ENCODE results near the gene TBX15.

The TBX15 gene

GRCh38 chr1:118846443-118846842, 141.7 kb downstream of the TBX15 start:
- Histone ChIP-seq H3K27ac (no peak overlapping the region), H3K9me3 (ENCODE audit: low read depth, low read length) (no peaks in the 10 kb centered on the region), H3K36me3 (ENCODE audit: insufficient read depth, low read length) (no peaks in the 10 kb centered on the region), H3K4me3 (no peak overlapping the region), H3K9ac (ENCODE audit: insufficient read length) (no peak overlapping the region)
- TF ChIP-seq EZH2 (IDR thresholded peaks at IDR 0.05) (no peak), POLR2AphosphoS5 (IDR thresholded peaks at IDR 0.05; ENCODE audit: borderline replicate concordance, low read depth, low read length) (no peak), FOXP2 (optimal IDR thresholded peaks at IDR 0.05; ENCODE audit: control extremely low read depth, extremely low read length, insufficient read depth) (no peak)
- DNase-seq (ENCODE audit: low read depth, low spot score) = no peak

GRCh38 chr1:118842452-118843201, 145.5 kb downstream of the TBX15 start:
- no peak overlapping the region for H3K4me3 ChIP-seq
- TF ChIP-seq EZH2 (IDR thresholded peaks at IDR 0.05) (no peak), FOXP2 (optimal IDR thresholded peaks at IDR 0.05; ENCODE audit: control extremely low read depth, extremely low read length, insufficient read depth) (no peak), POLR2AphosphoS5 (IDR thresholded peaks at IDR 0.05; ENCODE audit: borderline replicate concordance, low read depth, low read length) (no peak)
- no peak for DNase-seq (ENCODE audit: low read depth, low spot score)
- H3K9me3 ChIP-seq (ENCODE audit: low read depth, low read length) = no peaks in the 10 kb centered on the region
- no peaks in the 10 kb centered on the region for H3K36me3 ChIP-seq (ENCODE audit: insufficient read depth, low read length)
- H3K9ac ChIP-seq (ENCODE audit: insufficient read length) = no peak overlapping the region
- H3K27ac ChIP-seq = no peak overlapping the region

- Histone ChIP-seq H3K27ac (no peak overlapping the region), H3K9ac (ENCODE audit: insufficient read length) (no peak overlapping the region), H3K36me3 (ENCODE audit: insufficient read depth, low read length) (no peaks in the 10 kb centered on the region), H3K4me3 (no peak overlapping the region), H3K9me3 (ENCODE audit: low read depth, low read length) (no peaks in the 10 kb centered on the region)
- TF ChIP-seq POLR2AphosphoS5 (IDR thresholded peaks at IDR 0.05; ENCODE audit: borderline replicate concordance, low read depth, low read length) (no peak), FOXP2 (optimal IDR thresholded peaks at IDR 0.05; ENCODE audit: control extremely low read depth, extremely low read length, insufficient read depth) (no peak), EZH2 (IDR thresholded peaks at IDR 0.05) (no peak)
- DNase-seq (ENCODE audit: low read depth, low spot score) = no peak
These were observed 146.6 kb downstream of the TBX15 start for GRCh38 chr1:118841521-118841920.
